GM12874 (cell line): Measurements from ENCODE around the gene KIFC3.

ENCODE experiments used
- TF ChIP-seq, protein P1 (sequence below): IDR thresholded peaks from 2 replicates; pipeline ENCODE4 v1.5.1; 2011; ENCODE audit warnings: low read depth, mild to moderate bottlenecking, control low read depth, low read length, moderate library complexity; ENCODE audit not compliant: insufficient read depth

The KIFC3 gene

DNA sequence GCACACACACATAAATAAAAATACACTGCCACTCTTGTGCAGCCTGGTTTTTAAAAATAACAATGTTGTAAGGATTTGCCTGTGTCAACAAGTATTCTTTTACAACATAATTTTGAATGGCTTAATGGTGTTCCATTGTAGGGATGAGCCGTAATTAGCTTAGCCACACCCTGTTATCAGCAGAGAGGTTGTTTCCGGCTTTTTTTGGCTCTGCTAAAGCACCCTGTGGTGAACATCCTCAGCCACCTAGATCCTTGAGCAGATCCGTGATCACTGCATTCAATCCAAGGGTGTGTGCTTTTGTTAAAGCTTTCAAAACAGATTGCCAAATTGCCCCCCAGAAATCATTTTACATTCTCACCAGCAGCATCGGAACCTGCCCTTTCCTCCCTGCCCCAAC is 59.7 kb downstream of the KIFC3 start:
- TF ChIP-seq, protein P1, sequence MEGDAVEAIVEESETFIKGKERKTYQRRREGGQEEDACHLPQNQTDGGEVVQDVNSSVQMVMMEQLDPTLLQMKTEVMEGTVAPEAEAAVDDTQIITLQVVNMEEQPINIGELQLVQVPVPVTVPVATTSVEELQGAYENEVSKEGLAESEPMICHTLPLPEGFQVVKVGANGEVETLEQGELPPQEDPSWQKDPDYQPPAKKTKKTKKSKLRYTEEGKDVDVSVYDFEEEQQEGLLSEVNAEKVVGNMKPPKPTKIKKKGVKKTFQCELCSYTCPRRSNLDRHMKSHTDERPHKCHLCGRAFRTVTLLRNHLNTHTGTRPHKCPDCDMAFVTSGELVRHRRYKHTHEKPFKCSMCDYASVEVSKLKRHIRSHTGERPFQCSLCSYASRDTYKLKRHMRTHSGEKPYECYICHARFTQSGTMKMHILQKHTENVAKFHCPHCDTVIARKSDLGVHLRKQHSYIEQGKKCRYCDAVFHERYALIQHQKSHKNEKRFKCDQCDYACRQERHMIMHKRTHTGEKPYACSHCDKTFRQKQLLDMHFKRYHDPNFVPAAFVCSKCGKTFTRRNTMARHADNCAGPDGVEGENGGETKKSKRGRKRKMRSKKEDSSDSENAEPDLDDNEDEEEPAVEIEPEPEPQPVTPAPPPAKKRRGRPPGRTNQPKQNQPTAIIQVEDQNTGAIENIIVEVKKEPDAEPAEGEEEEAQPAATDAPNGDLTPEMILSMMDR: no peak

DNA sequence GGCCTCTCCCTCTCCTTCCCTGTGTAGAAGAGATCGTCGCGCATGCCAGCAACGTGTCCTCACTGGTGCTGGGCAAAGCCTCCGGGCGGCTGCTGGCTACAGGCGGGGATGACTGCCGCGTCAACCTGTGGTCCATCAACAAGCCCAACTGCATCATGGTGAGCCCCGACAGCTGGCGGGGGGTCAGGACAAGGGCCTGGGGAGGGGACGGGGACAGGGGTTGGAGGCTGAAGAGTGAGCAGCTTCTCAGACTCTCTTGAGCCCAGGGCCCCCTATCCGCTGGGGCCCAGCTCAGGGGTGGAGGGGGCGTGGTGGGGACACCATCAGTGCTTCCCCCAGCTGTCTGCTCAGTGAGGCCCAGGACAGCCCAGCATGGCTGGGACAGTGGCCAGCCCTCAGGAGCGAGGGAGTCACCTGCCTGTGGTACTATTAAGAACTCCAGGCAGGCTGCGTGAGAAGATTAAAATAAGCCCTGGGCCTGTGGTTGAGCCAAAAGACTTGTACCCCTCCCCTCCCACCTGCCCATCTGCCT is 60.6 kb downstream of the KIFC3 start:
- TF ChIP-seq, protein P1: no peak

DNA sequence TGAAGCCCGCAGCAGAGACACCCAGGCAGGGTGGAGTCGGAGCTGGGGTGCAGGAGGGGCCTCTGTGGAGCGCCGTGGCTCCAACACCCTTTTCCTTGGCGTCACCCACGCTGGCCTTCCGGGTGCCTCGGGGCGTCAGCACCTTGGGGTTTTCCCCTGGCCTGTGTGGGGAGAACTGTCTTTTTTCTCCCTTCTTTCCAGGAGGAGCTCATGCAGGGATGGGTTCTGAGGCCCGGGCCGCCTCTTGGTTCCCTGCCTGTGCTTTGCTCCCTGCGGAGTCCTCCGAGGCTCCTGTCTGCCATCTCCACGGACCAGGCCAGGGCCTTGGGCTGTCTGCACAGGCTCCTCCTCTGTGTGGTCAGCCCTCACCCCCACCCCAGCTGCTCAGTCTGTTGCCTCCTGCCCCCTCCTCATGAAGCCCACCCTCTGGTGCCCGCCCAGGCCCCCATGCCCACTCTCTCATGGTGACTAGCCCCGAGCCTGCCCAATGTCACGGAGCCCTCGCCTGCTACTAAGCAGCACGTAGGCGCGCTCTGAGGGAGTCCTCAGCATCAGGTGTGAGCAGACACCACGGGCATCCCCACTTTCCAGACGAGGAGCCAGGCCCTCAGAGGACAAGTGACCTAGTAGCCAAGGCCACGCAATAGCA is 61.7 kb downstream of the KIFC3 start:
- TF ChIP-seq, protein P1: no peak

DNA sequence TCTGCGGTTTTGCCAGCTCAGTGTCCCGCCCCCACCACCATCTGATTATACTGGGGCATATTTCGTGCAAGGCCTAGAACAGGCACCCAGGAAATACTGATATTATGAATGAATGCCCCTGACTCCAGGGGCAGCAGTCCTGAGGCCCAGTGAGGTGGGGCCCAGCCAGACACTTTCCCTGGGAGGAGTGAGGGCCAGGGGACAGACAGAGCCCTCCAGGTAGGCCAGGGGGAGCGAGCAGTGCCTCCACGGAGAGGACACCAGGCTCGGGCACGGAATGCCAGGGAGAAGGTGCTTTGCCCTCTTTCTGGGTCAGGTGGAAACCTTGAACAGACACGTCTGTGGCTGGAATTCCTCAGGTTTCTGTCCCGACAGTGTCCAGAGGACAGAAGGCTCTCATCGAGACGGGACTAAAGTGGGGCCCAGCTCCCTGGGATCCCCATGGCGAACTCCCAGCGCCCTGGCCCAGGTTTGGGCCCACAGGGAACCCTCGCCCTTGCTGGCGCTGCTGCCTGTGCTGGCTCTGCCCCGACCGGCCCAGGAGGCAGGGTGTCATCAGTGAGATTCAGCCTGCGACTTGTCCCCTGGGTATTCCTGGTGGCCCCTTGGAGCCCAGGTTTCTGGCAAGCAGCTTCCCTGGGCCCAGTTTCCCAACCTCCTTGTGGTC is 62.4 kb downstream of the KIFC3 start:
- TF ChIP-seq, protein P1: no peak

DNA sequence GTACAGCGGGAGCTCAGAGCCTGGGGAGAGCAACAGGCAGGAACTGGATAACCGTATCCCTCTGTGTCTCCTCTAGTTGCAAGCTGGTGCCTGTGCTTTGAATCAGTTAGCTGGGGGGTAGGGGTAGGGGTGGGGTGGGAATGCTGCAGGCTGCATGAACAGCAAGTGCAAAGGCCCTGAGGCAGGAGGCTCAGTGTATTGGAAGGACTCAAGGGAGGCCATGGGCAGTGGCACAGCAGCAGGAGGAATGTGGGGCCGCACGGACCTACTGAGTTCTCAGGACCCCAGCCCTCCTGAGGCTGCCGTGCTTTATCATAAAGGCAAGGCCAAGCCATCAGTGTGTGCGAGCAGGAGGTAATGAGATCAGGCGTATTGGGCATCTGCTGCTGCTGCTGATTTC is 63.4 kb downstream of the KIFC3 start:
- TF ChIP-seq, protein P1: no peak

DNA sequence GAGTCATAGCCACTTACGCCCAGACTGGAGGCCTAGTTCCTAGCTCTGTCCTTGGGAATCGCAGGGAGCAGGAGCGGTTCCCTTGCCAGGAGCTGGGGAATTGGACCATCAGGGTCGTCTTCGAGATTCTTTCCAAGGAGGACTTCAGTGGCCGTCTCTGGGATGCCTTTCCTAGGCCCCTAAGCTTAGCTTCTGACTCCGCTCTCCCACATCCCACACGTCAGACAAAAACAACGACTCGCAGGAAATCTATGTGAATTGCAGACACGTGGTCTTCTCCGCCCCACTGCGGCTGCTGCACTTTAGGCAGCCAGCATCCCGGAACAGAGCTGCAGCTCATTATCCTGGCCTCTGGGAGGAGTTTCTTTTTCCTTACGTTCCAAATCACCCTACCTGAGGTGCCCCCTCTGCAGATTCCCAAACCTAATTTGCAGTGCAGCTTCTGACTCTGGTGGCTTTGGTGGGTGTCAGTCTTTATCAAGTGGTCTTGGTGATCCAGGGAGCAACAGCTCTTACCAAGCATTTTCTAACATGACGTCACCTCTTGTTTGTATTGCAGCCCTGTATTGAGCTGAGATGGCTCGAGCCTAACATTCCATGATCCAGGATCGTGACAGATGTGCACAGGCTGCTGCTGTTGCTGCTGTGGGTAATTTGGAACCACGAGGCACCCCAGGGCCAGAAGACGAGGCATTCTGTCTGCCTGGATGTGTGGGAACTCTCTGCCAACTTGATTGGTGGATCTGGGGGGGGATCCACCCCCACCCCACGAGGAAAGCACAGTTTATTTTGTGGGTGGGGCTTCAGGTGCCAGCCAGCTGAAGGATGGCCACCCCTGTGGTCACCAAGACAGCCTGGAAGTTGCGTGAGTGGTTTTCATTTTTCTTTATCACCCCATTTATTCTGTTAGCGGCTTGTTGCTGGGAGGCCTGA is 65.6 kb downstream of the KIFC3 start:
- TF ChIP-seq, protein P1: 0 out of 2 replicates have a peak, but pooled peaks have one; percentile 4
